NCI-H1694 treated with DMSO at 0.1 percent for 48 hours (cell line): ENCODE data around the gene ASXL1.

ENCODE experiments used
- DNase-seq: peaks from one replicate; lab custom pipeline; 2025; lab: John Stamatoyannopoulos, UW

The ASXL1 gene

GRCh38 chr20:32440069-32440757 lies 82.1 kb downstream of the ASXL1 start:
- DNase-seq, result no peak

GRCh38 chr20:32440758-32441078 lies 82.6 kb downstream of the ASXL1 start:
- DNase-seq, result no peak

- DNase-seq, result no peak
These were observed 83.5 kb downstream of the ASXL1 start for GRCh38 chr20:32441638-32442037.

- DNase-seq, result no peak
These were observed 84.7 kb downstream of the ASXL1 start for GRCh38 chr20:32442630-32443373.

GRCh38 chr20:32443386-32443974 lies 85.3 kb downstream of the ASXL1 start:
- DNase-seq, result no peak

GRCh38 chr20:32444474-32445220 lies 86.5 kb downstream of the ASXL1 start:
- no peak for DNase-seq

GRCh38 chr20:32445539-32446273 lies 87.6 kb downstream of the ASXL1 start:
- DNase-seq, result no peak

- DNase-seq, result no peak
These were observed 88.4 kb downstream of the ASXL1 start for GRCh38 chr20:32446301-32447100.

- DNase-seq, result no peak
These were observed 89.3 kb downstream of the ASXL1 start for GRCh38 chr20:32447136-32448027.

GRCh38 chr20:32448306-32449056 lies 90.3 kb downstream of the ASXL1 start:
- no peak for DNase-seq

GRCh38 chr20:32449057-32449889 lies 91.1 kb downstream of the ASXL1 start:
- no peak for DNase-seq

GRCh38 chr20:32449890-32450401 lies 91.8 kb downstream of the ASXL1 start:
- DNase-seq, result no peak

GRCh38 chr20:32450484-32451061 lies 92.4 kb downstream of the ASXL1 start:
- DNase-seq, result no peak

- DNase-seq, result no peak
These were observed 93.2 kb downstream of the ASXL1 start for GRCh38 chr20:32451340-32451681.

- DNase-seq, result no peak
These were observed 93.7 kb downstream of the ASXL1 start for GRCh38 chr20:32451682-32452461.

GRCh38 chr20:32452776-32453466 lies 94.8 kb downstream of the ASXL1 start:
- DNase-seq, result no peak
